Mesenteric fat pad (tissue), 1 donor: ENCODE measurements around the gene EPN2. TPM values are rescaled to one million over a fixed set of nuclear protein-coding genes. Genes with fewer than 3 reads are reported as not detected.
"Not testable (repeated sequence)": the region's sequence is repeated elsewhere in the genome, so short reads cannot be mapped to it uniquely, and the experiment has no call there.

Source experiments
- DNase-seq: peaks from one replicate; pipeline ENCODE4 v3.0.0-alpha.2; 2020; ENCODE audit warnings: low spot score
- total RNA-seq: library from RNA; stranded (reverse); fragmentation: NEBNext Ultra II Directional; extraction: Animal tissue kit (Norgen Biotek cat#: 25700); gene quantifications from one replicate; pipeline ENCODE4 v1.2.1, GENCODE V29; 2021
- donor health status: DM: yes; HTN: yes; CAD: no.

The EPN2 gene
- total RNA-seq, 1 donor from 2014 or later: 45.1 TPM

DNA sequence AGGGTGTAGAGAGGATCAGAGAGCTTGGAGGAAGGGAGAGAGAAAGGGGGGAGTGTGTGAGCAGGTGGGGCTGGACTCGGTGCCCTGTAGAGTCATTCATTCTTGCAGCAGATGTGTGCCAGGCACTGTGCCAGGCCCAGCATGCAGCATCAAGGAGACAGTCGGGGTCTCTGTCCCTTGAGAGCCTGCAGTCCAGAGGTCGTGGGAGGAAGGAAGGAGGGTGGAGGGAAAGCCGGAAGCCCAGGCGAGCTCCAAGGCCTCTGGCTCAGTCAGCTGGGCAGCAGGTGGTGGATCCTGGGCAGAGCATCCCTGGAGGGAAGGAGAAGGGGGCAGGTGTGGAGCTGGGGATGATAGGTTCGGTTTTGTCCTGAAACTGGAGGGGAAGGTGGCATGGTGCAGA, 27.5 kb downstream of the EPN2 start:
- DNase-seq: no peak

DNA sequence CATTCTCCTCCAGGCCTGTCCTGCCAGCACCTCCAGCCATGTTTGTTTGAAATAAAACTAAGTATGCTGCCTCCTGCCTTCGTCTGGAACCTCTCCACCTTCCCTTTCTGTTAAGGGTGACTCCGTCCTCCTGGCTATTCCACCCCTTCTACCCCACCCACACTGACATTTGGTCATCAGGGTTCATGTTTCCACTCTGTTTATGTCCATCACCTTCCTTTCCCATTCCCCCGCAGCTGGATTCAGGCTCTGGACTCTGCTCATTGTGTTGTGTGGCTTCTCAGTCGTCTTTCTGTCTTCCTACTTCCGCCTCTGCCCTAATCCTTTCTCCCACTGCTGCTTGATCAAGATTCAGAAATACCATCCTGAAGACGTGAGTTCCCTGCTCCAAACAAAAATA, 28.6 kb downstream of the EPN2 start:
- DNase-seq: no peak

DNA sequence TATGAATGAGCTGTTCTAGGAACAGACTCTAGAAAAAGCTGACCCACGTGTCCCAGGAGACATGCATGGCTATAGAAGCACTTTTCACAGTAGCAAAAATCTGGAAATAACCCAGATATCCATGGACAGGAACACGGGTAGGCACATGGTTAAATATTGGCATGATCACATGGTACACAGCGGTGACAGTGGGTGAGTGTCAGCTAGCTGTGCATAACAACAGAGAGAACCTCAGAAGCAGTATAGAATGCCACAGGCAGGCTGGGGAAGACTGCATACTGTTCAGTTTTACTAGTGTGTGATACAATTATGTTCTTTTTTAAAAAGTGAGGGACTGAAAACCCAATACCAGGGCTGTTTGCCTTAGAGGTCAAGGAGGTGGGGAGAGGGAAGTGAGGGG, 31.4 kb downstream of the EPN2 start:
- no peak for DNase-seq

DNA sequence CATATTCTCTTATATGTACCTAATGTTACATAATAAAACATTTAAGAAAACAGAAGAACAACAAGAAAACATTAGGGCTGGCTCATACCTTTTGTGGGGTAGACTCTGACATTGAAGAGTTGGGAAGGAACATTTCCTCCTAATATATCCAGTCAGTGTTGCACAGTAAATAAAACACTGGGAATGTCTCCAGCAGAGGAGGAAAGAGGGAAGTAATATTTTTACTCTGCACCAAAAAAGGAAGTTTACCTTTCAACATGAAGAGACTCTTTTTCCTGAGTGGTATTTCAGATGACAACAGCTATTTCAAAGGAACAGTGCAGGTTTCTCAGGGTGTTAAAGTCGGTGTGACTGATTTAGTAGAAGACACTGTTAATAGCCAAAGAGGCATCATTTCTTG, 31.9 kb downstream of the EPN2 start:
- DNase-seq: no peak

DNA sequence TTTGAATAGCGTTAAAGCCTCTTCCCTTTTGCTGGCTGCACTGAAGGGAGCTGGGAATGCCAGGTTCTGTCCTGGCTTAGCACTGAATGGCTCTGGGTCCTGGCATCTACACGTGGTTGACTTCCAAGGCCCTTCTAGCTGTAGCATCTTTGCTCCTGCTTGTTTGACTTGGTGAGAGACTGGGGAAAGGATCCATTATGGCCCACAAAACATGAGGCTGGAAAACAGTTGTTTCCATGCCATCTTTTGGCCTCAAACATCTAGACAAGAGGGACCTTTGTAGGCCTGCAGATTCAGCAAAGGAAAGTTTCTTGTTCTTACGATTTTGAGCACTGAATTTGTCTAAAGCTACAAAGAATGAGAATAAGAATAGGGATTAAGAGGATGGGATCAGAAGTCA, 32.5 kb downstream of the EPN2 start:
- DNase-seq: no peak

DNA sequence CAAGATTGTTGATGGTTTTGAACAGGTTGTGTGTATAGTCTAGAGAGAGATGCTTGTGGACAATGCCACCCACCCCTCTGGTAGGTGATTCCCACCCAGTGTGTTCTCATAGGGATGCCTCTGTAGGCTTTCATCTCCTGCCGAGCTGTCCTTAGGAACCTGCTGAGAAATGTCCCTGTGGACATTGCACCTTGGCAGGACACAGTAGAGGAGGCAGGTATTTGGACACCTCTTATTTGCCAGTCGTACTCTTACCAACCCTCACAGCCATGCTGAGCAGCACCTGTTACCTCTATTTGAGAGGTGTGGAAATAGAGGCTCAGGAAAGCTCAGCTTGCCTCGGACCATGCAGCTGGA, 33.2 kb downstream of the EPN2 start:
- no peak for DNase-seq

GRCh38 chr17:19270704-19271611, 33.8 kb downstream of the EPN2 start:
- DNase-seq: no peak

DNA sequence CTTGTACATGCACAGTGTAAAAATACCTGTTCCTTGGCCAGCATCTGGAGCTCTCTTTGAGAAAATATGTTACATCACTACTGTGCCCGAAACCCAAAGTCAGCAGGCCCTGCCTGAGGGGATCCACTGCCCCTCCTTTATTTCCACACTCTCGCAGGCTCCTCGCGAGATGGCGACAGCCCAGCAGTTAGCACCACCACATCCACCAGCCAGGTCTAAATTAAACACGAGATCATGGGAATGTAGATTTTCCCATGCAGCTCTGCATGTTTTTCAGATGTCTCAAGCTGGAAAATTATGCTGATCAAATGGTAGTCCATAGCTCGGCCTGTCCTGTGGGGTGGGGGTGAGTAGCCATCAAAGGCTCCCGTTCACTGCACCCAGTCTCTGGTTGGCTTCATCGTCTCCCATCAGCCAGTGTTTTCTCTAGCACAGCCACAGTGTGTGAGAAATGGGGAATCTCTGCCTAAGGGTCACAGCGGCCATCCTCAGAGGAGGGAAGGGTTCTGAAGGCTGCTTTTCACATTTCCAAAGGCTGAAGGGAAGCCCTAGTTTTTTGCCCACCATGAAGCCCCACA, 34.7 kb downstream of the EPN2 start:
- DNase-seq: no peak

DNA sequence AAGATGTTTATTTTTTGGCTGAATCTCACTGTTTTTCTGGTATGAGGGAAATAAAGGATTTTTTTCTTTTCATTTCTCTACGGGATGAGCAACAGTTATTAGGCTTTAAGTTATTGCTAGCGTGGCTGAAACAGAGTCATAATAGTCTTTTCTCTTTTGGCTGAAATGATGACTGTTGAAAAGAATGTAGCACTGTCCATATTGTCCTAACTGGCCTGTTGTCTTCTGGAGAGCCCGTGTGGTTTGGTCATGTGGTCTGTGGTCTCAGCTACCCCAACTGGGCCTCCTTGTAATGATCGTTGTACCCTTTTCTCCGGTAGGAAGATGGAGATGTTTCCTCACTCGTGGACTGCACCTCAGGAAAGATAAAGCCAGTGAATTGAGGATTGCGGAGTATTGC, 36.6 kb downstream of the EPN2 start:
- no peak for DNase-seq

DNA sequence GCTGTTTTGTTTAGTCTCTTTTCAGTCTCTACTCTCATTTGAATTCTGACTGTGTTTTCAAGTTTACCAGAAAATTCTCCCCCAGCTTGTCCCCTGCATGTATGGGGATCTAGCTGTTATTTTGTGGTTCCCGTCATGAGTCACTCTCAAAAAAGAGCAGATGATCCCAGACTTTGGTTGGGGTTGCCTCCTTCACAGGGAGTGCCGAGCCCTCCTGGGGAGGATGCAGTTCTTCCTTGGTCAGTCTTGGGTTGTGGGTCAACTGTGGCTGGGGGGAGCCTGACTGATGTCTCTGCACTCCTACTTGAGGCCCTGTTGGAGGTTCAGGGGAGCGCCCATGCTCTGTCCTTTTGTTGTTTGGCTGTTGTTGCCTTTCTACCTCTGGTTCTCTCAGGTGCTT, 37.7 kb downstream of the EPN2 start:
- no peak for DNase-seq

- DNase-seq: no peak
Measured at GRCh38 chr17:19275457-19276127, 38.4 kb downstream of the EPN2 start.

- not testable (repeated sequence) for DNase-seq
Measured at GRCh38 chr17:19278284-19278683, 41.1 kb downstream of the EPN2 start.

DNA sequence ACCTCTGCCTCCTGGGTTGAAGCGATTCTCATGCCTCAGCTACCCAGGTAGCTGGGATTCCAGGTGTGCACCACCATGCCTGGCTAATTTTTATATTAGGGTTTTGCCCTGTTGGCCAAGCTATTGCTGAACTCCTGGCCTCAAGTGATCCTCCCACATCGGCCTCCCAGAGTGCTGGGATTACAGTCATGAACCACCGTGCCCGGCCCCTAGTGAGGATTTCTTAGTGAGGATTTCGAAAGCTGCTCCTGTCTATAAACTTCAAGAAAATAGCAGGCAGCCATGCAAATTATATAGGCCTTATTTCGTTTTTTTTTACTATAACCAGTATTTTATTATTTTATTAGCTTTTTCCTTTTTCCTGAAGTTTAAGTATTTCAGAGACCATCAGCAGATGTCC, 41.6 kb downstream of the EPN2 start:
- DNase-seq: no peak

DNA sequence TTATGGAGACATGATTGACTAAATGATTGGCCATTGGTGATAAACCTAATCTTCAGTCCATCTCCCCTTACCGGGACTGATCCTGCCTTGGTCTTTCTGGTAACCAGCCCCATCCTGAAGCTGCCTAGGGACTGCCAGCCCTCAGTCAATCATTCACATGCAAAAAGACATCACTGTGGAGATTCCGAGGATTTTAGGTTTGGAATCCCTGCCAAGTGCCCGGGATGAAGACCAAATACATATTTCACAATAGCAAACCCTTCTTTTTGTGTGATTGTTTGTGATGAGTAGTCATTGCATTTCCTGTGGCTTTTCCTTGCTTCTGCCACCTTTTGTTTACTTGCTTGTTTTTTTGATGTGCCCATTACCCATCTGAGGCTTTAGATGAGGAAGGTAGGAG, 44.0 kb downstream of the EPN2 start:
- DNase-seq: no peak

- no peak for DNase-seq
Measured at GRCh38 chr17:19284005-19284959, 47.1 kb downstream of the EPN2 start.

DNA sequence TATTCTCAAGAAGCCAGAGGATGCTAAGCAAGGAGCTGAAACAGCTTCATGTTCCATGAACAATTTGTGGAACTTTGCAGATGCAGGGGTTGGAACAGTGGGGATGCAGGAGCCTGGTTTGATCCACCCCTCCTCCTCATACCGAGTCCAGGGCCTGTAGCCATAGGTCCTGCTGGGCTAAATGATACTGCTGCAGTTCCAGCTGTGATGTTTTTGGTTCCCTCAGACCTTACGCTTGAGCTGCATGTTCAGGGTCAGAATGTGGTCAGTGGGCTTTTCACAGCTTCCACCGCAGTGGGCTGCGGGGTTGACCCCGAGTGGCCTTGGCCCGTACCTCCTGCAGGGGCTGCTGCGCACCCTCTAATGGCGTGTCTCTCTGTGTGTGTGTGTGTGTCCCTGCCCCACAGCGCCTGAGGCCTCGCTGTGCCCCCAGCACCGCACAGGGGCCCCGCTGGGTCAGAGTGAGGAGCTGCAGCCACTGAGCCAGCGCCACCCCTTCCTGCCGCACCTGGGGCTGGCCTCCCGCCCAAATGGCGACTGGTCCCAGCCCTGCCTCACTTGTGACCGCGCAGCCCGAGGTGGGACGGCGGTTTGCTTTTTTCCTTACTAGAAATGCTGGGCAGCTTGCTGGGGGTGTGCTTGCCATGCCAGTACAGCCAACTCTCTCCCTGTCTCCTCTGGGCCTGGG, 48.2 kb downstream of the EPN2 start:
- no peak for DNase-seq

GRCh38 chr17:19286751-19287341, 49.7 kb downstream of the EPN2 start:
- DNase-seq: no peak

DNA sequence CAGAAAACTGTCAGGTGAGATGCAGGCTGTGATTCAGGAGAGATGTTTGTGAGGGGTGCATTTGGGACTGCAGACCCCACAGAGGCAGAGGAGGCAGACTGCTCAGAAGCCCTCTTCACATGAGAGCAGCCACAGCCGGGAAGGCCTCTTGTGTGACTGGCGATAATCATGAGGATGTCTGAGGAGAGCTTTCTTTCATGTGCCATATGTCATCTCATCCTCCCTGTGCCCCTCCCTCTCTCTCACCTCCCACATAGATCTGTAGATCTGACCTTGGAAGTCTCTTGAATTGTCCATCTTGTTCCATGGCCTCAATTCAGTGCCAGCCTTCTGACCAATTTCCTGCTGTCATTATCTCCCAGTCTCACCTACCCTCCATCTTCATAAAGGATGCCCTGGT, 50.5 kb downstream of the EPN2 start:
- DNase-seq: no peak

DNA sequence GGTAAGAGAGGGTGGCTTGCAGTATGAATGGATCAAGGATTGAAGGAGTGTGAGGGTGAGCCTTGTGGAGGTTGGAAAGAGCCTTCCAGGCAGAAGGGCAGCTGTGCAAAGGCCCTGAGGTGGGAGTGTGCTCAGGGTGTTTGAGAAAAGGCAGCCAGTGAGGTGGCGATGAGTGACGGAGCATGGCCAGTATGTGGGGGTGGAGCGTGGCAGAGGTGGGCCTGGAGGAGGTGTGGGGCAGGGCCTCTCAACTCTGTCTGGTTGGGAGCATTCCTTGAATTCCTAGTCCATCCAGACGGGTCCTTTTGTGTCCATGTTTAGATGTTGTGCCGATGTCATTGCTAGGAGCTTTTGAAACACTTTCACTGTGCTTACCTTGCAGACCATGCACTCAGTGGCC, 51.3 kb downstream of the EPN2 start:
- no peak for DNase-seq

DNA sequence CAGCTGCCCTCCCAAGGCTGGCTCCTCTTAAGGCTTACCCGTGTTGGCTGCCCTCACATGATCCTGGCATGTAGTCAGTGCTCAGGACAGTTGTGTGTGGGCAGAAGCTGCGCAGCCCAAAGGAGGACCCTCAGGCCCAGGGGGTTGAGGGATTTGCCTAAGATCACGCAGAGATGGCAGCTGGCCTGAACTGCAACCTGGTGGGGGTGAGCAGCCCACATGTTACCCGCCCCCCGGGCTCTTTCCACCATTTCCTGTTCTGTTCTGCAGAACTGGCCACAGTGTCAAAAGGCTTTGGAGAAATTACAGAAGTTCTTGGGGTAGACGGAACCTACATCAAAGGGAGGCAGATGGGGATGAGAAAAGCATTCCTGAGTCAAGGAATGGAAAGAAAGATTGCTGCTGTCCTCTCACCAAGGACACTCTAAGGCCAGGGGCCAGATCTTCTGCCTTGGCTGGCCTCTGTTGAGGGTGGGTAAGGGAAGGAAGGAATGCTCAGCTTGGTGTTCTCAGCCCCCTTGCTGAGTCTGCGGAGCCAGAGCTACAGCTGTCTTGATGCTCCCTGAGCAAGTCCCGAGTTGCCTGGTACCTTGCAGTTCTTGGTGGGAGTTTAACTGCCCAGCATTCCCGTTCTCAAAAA, 53.0 kb downstream of the EPN2 start:
- DNase-seq: no peak
